H1 (cell line): ENCODE measurements around the gene TBKBP1.

Experiments used
- CTCF ChIP-seq, 3 experiments: IDR thresholded peaks; 1 replicate in 2 of 3; 2 replicates in 1 of 3; pipeline versions ENCODE4 v1.5.1 to v1.6.1; 2011; ENCODE audit warnings: low read length in 3 of 3, mild to moderate bottlenecking in 3 of 3, inconsistent platforms in 2 of 3, low read depth in 1 of 3, moderate library complexity in 1 of 3; ENCODE audit not compliant: insufficient read depth in 1 of 3; ENCODE audit errors: control extremely low read depth in 1 of 3
- EGR1 ChIP-seq: IDR thresholded peaks from 2 replicates; pipeline ENCODE4 v1.6.1; 2011; ENCODE audit warnings: low read depth, low read length, borderline replicate concordance
- EP300 ChIP-seq, 2 experiments: IDR thresholded peaks; 1 replicate in 1 of 2; 2 replicates in 1 of 2; pipeline ENCODE4 v1.6.1; 2011 to 2012; ENCODE audit warnings: low read depth in 2 of 2, low read length in 2 of 2, mild to moderate bottlenecking in 2 of 2, borderline replicate concordance in 1 of 2, inconsistent platforms in 1 of 2, moderate library complexity in 1 of 2
- EZH2 ChIP-seq: fragments of 200-600 bp; sonication (generic); IDR thresholded peaks from 2 replicates; pipeline ENCODE4 v1.7.1; 2012; ENCODE audit warnings: low read depth, mild to moderate bottlenecking, moderate library complexity, low read length, inconsistent platforms; ENCODE audit not compliant: severe bottlenecking
- JUND ChIP-seq: IDR thresholded peaks from 2 replicates; pipeline ENCODE4 v1.6.1; 2011; ENCODE audit warnings: mild to moderate bottlenecking, improper control_type of control experiment, low read length
- MAX ChIP-seq: IDR thresholded peaks from 2 replicates; pipeline ENCODE4 v1.6.1; 2012; ENCODE audit warnings: inconsistent platforms
- POLR2A ChIP-seq, 2 experiments: IDR thresholded peaks; 1 replicate in 1 of 2; 2 replicates in 1 of 2; pipeline ENCODE4 v1.6.1; 2011; ENCODE audit warnings: low read depth in 2 of 2, low read length in 2 of 2, mild to moderate bottlenecking in 2 of 2; ENCODE audit errors: control extremely low read depth in 1 of 2
- USF2 ChIP-seq: IDR thresholded peaks from 2 replicates; pipeline ENCODE4 v1.6.1; 2011; ENCODE audit warnings: low read length, improper control_type of control experiment
- YY1 ChIP-seq: IDR thresholded peaks from 2 replicates; pipeline ENCODE4 v1.6.1; 2011; ENCODE audit warnings: low read depth, mild to moderate bottlenecking, low read length

GRCh38 chr17:47707056-47707804, 13.3 kb downstream of the TBKBP1 start:
- TF ChIP-seq EGR1 (no peak), JUND (no peak), YY1 (no peak), CTCF (IDR thresholded peaks at IDR 0.05; ENCODE audit: control extremely low read depth in 1 of 3, insufficient read depth in 1 of 3, low read depth in 1 of 3, low read length in 3 of 3) (no peak), EZH2 (no peak), EP300 (IDR thresholded peaks at IDR 0.05; ENCODE audit: borderline replicate concordance in 1 of 2, low read depth in 2 of 2, low read length in 2 of 2) (no peak), POLR2A (IDR thresholded peaks at IDR 0.05; ENCODE audit: control extremely low read depth in 1 of 2, low read depth in 2 of 2, low read length in 2 of 2) (no peak), USF2 (no peak), MAX (no peak)
